GM19395 (cell line): ENCODE measurements around the gene SIGLEC14.
"Not testable (repeated sequence)": the region's sequence is repeated elsewhere in the genome, so short reads cannot be mapped to it uniquely, and the experiment has no call there.

Experiments used
- ATAC-seq: cut with Tn5 transposase; IDR thresholded peaks from one replicate; pipeline ENCODE4 v1.9.1; 2021; ENCODE audit warnings: mild to moderate bottlenecking, moderate library complexity; ENCODE audit not compliant: unreplicated experiment

SIGLEC14 gene

GRCh38 chr19:51675911-51676565 lies 29.4 kb upstream of the SIGLEC14 start:
- ATAC-seq: not testable (repeated sequence)

DNA sequence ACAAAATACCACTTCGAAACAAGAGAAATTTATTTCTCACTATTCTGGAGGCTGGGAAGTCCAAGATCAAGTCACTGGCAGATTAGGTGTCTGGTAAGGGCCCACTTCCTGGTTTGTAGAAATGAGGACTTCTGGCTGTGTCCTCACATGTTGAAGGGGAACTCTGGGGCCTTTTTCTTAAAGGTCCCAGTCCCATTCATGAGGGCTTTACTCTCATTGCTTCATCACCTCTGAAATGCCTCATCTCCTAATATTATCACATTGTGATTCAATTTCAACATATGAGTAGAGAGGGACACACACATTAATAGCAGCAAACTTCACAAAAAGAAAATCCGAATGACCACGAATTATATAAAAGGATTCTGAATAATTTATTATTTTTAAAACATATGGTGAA lies 21.6 kb upstream of the SIGLEC14 start:
- no peak for ATAC-seq

DNA sequence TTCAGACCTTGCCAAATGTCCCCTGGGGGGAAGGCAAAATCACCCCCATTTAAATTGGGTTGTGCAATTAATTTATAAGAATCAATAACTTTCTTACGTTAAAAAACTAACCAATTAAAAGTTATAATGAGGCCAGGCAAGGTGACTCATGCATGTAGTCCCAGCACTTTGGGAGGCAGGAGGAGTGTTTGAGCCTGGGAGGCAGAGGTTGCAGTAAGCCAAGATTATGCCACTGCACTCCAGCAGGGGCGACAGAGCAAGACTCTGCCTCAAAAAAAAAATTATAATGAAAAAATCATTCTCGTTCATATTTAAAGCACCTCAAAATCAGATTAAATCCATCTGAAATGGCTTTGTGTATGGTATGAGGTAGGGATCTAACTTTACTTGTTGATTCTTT lies 18.4 kb upstream of the SIGLEC14 start:
- no peak for ATAC-seq

DNA sequence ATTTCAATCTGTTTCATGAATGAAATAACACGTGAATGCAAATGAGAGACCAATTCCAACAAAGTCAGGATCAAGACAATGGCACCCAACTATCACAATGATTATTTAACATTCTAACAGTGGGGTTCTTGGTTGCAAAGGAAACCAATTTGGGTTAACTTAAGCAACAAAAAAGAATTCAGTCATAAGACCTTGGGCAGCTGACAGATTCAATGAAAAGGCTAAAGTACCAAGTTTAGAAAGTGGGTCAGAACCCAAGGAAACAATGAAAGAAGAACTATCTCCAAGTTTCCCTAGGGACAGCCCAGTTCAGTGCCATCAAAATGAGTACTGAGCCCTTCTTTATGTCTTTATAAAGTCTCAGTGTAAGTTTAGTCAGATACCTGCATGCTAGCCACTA lies 17.5 kb upstream of the SIGLEC14 start:
- no peak for ATAC-seq

- no peak for ATAC-seq
Measured at GRCh38 chr19:51663650-51664049, 17.0 kb upstream of the SIGLEC14 start.

DNA sequence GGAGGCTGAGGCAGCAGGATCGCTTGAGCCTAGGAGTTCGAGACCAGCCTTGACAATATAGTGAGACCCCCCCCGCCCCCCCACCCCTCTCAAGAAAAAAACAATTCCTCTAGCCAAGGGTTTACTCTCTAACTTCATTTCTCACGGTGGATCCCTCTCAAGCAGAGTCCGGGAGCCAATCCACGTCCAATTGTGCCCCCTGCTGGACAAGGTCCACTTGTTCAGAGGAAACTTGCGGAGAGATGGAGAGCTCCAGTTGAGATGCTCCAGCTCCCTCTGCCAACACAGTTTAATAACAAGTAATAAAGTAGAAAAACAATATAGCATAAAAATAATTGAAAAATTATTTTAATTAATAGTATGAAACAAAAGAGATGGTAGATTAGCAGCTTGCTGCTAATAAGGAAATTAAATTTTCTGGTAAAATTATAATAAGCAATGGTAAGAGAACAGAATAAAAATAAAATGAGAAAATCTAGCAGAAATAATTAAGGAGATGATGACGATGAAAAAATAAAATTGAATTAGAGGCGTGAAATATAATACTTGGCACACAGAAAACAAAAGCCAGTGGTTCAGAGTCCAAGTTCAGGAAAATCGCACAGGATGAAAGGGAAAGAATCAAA lies 14.5 kb upstream of the SIGLEC14 start:
- ATAC-seq: no peak

DNA sequence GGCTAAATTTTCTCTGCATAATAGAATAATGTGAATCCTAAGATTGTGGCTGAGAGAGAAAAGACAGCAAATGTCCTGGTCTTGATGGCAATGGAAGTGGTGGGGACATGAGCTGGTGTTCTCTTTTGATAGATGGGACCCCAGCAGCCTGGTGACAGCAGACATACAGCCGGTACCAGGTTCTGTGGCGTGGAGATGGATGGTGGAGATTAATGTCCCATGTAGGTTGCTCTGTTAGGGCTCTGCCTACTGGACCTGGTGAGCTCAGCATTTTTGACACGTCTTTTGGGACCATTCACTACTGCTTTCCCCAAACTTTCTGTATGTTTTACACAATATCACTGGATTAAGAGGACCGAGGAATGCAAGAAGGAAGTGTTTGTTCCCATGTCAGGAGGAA lies 8.2 kb upstream of the SIGLEC14 start:
- ATAC-seq: no peak

DNA sequence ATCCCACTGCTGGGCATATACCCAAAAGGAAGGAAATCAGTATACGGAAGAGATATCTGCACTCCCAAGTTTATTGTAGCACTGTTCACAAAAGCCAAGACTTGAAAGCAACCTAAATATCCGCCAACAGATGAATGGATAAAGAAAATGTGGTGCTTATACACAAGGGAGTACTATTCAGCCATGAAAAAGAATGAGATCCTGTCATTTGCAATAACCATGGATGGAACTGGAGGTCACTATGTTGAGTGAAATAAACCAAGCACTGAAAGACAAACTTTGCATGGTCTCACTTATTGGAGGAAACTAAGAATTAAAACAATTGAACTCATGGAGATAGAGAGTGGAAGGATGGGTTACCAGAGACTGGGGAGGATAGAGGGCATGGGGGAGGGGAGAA lies 6.5 kb upstream of the SIGLEC14 start:
- no peak for ATAC-seq

DNA sequence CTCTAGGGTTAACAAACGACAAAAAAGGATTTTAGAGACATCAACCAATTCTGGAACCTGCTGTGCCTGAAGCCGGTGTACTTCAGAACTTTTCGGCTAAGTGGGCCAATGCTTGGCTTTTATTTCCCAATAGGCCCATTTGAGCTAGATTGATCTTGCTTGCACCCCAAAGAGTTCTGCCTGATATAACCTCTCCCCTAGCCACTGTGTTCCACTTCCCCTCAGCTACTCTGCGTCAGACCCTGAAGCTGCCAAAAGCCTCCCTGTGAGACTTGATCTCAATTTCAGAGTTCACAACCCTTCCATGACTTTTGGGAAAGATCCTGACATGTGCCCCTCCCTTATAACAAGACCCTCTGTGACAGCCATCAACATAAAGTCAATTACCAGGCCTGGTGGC lies 5.6 kb upstream of the SIGLEC14 start:
- ATAC-seq: no peak

GRCh38 chr19:51651216-51651846 lies 4.7 kb upstream of the SIGLEC14 start:
- no peak for ATAC-seq

GRCh38 chr19:51647318-51647717 lies 693 bp upstream of the SIGLEC14 start:
- ATAC-seq: no peak

DNA sequence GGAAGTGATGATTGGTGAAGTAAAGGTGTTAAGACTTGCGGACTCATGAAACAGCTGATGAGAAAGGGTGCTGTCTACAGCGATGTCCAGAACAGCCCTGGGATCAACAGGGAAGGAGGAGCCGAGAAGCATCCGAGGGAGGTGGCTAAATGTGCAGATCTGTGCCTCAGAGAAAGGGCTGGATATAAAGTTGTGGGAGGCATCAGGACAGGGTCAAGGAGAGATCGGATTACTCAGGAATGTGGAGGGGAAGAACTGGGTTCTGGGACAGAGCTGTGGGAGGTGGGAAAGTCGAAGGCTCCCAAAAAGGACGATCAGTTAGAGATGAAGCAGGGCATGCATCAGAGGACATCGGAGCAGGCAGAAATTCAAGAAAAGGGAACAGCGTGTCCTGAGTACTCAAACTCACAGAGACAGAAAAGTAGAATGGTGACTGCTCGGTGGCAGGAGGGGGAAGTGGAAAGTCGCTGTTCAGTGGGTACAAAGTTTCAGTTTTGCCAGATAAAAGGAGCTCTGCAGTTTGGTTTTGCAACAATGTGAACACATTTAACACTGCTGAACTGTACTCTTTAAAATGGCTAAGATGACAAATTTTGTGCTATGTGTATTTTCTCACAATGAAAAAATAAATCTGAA lies 1.9 kb downstream of the SIGLEC14 start:
- ATAC-seq: no peak

DNA sequence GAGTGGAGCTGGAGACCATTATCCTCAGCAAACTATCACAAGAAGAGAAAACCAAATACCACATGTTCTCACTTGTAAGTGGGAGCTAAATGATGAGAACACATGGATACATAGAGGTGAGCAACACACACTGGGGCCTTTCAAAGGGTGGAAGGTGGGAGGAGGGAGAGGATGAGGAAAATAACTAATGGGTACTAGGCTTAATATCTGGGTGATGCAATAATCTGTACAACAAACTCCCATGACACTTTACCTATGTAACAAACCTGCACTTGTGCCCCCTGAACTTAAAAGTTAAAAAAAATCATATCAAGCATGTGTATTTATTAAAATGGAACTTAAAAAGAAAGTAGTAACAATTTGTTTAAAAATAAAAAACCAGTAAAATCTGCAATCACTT lies 5.0 kb downstream of the SIGLEC14 start:
- ATAC-seq: no peak

GRCh38 chr19:51640386-51640785 lies 6.2 kb downstream of the SIGLEC14 start:
- no peak for ATAC-seq

DNA sequence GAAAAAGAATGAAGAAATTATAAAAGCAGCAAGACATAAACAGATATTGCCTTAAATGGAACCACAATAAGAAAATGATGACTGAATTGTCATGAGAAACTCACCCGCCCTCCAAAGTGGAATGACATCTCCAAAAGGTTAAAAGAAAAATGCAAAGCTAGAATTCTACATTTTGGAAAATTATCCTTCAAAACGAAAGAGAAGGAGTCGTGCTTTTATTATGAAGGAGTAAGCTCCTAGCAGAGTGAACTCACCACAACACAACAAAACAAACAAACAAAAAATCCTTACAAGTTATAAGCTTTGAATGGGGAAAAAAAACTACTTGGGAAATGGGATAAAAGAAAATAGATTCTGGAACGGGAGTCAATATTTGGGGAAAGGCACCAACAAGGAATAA lies 6.7 kb downstream of the SIGLEC14 start:
- ATAC-seq: no peak

- ATAC-seq: no peak
Measured at GRCh38 chr19:51637362-51637978, 9.2 kb downstream of the SIGLEC14 start.

- no peak for ATAC-seq
Measured at GRCh38 chr19:51632126-51632525, 14.5 kb downstream of the SIGLEC14 start.

DNA sequence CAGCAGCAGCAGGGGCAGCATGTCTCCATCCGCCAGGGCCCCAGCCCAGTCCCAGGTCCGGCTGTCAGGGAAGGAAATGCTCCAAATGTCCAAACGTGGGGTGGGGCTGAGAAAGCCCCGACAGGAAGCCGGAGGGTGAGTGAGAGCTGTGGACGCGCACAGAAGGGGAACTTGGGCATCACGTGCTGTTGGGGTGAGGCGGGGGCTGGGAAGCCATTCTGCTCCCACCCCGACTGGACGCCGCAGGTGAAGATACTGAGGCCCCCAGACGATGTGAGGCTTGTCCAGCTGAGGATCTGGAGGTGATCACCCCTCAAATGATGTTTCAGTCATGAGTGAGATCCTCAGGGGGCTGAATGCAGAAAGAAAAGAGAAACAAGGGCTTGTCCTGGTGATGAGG lies 16.3 kb downstream of the SIGLEC14 start, which contains the start of gene SIGLEC5:
SIGLEC5 (minus strand) TSS at position 87 of the 400 bp plus-strand sequence; CDS start at position 21, 66 bp downstream.
- not testable (repeated sequence) for ATAC-seq

- ATAC-seq: no peak
Measured at GRCh38 chr19:51628153-51628939, 18.3 kb downstream of the SIGLEC14 start.

- no peak for ATAC-seq
Measured at GRCh38 chr19:51627491-51628138, 19.0 kb downstream of the SIGLEC14 start.
